Measurements from ENCODE around the gene WSCD2. TPM values are rescaled to one million over a fixed set of nuclear protein-coding genes. Genes with fewer than 3 reads are reported as not detected.

Gene WSCD2
- total RNA-seq, 1 donor from 2014 or later, result 1.4 TPM

- Mint-ChIP-seq H3K27ac (ENCODE audit: unreplicated experiment) (no peak overlapping the region), H3K27me3 (ENCODE audit: unreplicated experiment) (peaks cover 8% of the 10 kb centered on the region), H3K36me3 (ENCODE audit: unreplicated experiment) (peaks cover 5% of the 10 kb centered on the region), H3K4me3 (ENCODE audit: unreplicated experiment) (no peak overlapping the region), H3K9me3 (ENCODE audit: unreplicated experiment) (peaks cover 9% of the 10 kb centered on the region), H3K4me1 (ENCODE audit: low read depth, unreplicated experiment) (peaks cover 5% of the 10 kb centered on the region)
- TF ChIP-seq CTCF (IDR thresholded peaks at IDR 0.05; ENCODE audit: partially characterized antibody, unreplicated experiment), result no peak
- DNase-seq, result no peak
Measured at GRCh38 chr12:108193493-108193892, 64.4 kb downstream of the WSCD2 start.

GRCh38 chr12:108193917-108194316 lies 64.8 kb downstream of the WSCD2 start:
- Mint-ChIP-seq H3K4me3 (ENCODE audit: unreplicated experiment) (no peak overlapping the region), H3K4me1 (ENCODE audit: low read depth, unreplicated experiment) (peaks cover 5% of the 10 kb centered on the region), H3K9me3 (ENCODE audit: unreplicated experiment) (peaks cover 7% of the 10 kb centered on the region), H3K27me3 (ENCODE audit: unreplicated experiment) (peaks cover 8% of the 10 kb centered on the region), H3K27ac (ENCODE audit: unreplicated experiment) (no peak overlapping the region), H3K36me3 (ENCODE audit: unreplicated experiment) (peaks cover 2% of the 10 kb centered on the region)
- peak; percentile 53 for DNase-seq
- peak; percentile 90 for TF ChIP-seq CTCF (IDR thresholded peaks at IDR 0.05; ENCODE audit: partially characterized antibody, unreplicated experiment)

- Mint-ChIP-seq H3K4me3 (ENCODE audit: unreplicated experiment) (no peak overlapping the region), H3K27ac (ENCODE audit: unreplicated experiment) (no peak overlapping the region), H3K9me3 (ENCODE audit: unreplicated experiment) (peaks cover 5% of the 10 kb centered on the region), H3K27me3 (ENCODE audit: unreplicated experiment) (peaks cover 8% of the 10 kb centered on the region), H3K4me1 (ENCODE audit: low read depth, unreplicated experiment) (peaks cover 5% of the 10 kb centered on the region), H3K36me3 (ENCODE audit: unreplicated experiment) (no peaks in the 10 kb centered on the region)
- TF ChIP-seq CTCF (IDR thresholded peaks at IDR 0.05; ENCODE audit: partially characterized antibody, unreplicated experiment), result no peak
- DNase-seq, result no peak
Measured at GRCh38 chr12:108194585-108194984, 65.5 kb downstream of the WSCD2 start.

- H3K4me3 Mint-ChIP-seq (ENCODE audit: unreplicated experiment), result no peak overlapping the region
- TF ChIP-seq CTCF (IDR thresholded peaks at IDR 0.05; ENCODE audit: partially characterized antibody, unreplicated experiment), result no peak
- peaks cover 8% of the 10 kb centered on the region for H3K27me3 Mint-ChIP-seq (ENCODE audit: unreplicated experiment)
- DNase-seq, result no peak
- no peaks in the 10 kb centered on the region for H3K4me1 Mint-ChIP-seq (ENCODE audit: low read depth, unreplicated experiment)
- peaks cover 4% of the 10 kb centered on the region for H3K9me3 Mint-ChIP-seq (ENCODE audit: unreplicated experiment)
- no peak overlapping the region for H3K27ac Mint-ChIP-seq (ENCODE audit: unreplicated experiment)
- H3K36me3 Mint-ChIP-seq (ENCODE audit: unreplicated experiment), result no peaks in the 10 kb centered on the region
Measured at GRCh38 chr12:108196319-108196718, 67.2 kb downstream of the WSCD2 start.

- Mint-ChIP-seq H3K27ac (ENCODE audit: unreplicated experiment) (no peak overlapping the region), H3K27me3 (ENCODE audit: unreplicated experiment) (peaks cover 8% of the 10 kb centered on the region), H3K4me3 (ENCODE audit: unreplicated experiment) (no peak overlapping the region), H3K9me3 (ENCODE audit: unreplicated experiment) (peaks cover 4% of the 10 kb centered on the region), H3K36me3 (ENCODE audit: unreplicated experiment) (no peaks in the 10 kb centered on the region), H3K4me1 (ENCODE audit: low read depth, unreplicated experiment) (no peaks in the 10 kb centered on the region)
- no peak for TF ChIP-seq CTCF (IDR thresholded peaks at IDR 0.05; ENCODE audit: partially characterized antibody, unreplicated experiment)
- DNase-seq, result no peak
Measured at GRCh38 chr12:108196921-108197320, 67.8 kb downstream of the WSCD2 start.
